GM13976 (cell line): ENCODE measurements around the gene CDK14.

Experiments used
- DNase-seq: peaks from one replicate; pipeline ENCODE4 v3.0.0; 2012; ENCODE audit warnings: low spot score
- CTCF ChIP-seq: IDR thresholded peaks from 2 replicates; pipeline ENCODE4 v1.5.1; 2012; ENCODE audit warnings: borderline replicate concordance, mild to moderate bottlenecking; ENCODE audit not compliant: insufficient read depth; ENCODE audit errors: extremely low read depth, missing control alignments, control extremely low read depth
- in situ Hi-C: fragments of 300-500 bp; cut with MboI; formaldehyde crosslinking; loops from one replicate; pipeline ENCODE4 v1.12.0; 2022; ENCODE audit warnings: low sequenced_read_pairs, mixed read lengths, inconsistent platforms; ENCODE audit not compliant: unreplicated experiment

CDK14 gene

GRCh38 chr7:90833443-90833842 lies 237.3 kb downstream of the CDK14 start:
- in situ Hi-C loops = no loop called here
- no peak for TF ChIP-seq CTCF
- no peak for DNase-seq

- no peak for TF ChIP-seq CTCF
- in situ Hi-C loops = no loop called here
- no peak for DNase-seq
Measured at GRCh38 chr7:90834771-90835170, 238.7 kb downstream of the CDK14 start.

- no peak for DNase-seq
- no peak for TF ChIP-seq CTCF
- in situ Hi-C loops = no loop called here
Measured at GRCh38 chr7:90835861-90836260, 239.7 kb downstream of the CDK14 start.

GRCh38 chr7:90836937-90837336 lies 240.8 kb downstream of the CDK14 start:
- in situ Hi-C loops = no loop called here

GRCh38 chr7:90838799-90839198 lies 242.7 kb downstream of the CDK14 start:
- DNase-seq = no peak
- TF ChIP-seq CTCF = no peak
- in situ Hi-C loops = no loop called here

More at GRCh38 chr7:90836937-90837336, 240.8 kb downstream of the CDK14 start:
- DNase-seq = no peak
- no peak for TF ChIP-seq CTCF

- DNase-seq = no peak
- no peak for TF ChIP-seq CTCF
- in situ Hi-C loops = no loop called here
Measured at GRCh38 chr7:90839316-90839715, 243.2 kb downstream of the CDK14 start.

- in situ Hi-C loops = no loop called here
- no peak for TF ChIP-seq CTCF
Measured at GRCh38 chr7:90839727-90840291, 243.7 kb downstream of the CDK14 start.

More at GRCh38 chr7:90839727-90840291, 243.7 kb downstream of the CDK14 start:
- no peak for DNase-seq
